GM12892 (cell line): Measurements from ENCODE around the gene PFKM.

Source experiments
- POLR2A ChIP-seq: IDR thresholded peaks from 2 replicates; pipeline ENCODE4 v1.6.1; 2011; ENCODE audit warnings: low read depth, low read length, control low read depth
- POLR2AphosphoS5 ChIP-seq: IDR thresholded peaks from 2 replicates; pipeline ENCODE4 v1.6.1; 2011; ENCODE audit warnings: low read depth, low read length, control low read depth

DNA sequence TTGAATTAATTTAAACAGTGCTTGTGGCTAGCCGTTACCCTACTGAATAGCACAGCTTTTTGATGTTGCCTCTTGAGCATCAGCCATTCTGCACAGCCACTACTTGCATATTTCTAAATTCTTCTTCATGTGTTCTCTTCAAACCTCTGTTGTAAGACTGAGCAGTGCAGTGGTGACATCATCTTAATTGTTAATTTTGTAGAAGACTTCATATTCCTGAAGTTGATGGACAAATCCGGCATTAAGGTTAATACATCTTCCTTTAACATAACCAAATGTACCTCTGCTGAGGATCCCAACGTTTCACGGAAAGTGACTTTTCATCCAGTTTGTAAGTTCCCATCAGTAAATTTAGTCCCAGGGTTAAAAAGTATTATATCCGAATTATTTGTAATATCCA lies 38.9 kb upstream of the PFKM start:
- TF ChIP-seq POLR2A (no peak), POLR2AphosphoS5 (no peak)
